ENCODE results near the gene PKP1.

GRCh38 chr1:201251411-201251810 is 31.9 kb upstream of the PKP1 start:
- TF ChIP-seq CTCF (conservative IDR thresholded peaks at IDR 0.05) (no peak), ZFX (IDR thresholded peaks at IDR 0.05) (no peak)

Data from C4-2B (cell line).